ENCODE data around the gene MVB12B.
A peak's percentile ranks its signal among the peaks of the same experiment; 100 is the strongest.

MVB12B gene

DNA sequence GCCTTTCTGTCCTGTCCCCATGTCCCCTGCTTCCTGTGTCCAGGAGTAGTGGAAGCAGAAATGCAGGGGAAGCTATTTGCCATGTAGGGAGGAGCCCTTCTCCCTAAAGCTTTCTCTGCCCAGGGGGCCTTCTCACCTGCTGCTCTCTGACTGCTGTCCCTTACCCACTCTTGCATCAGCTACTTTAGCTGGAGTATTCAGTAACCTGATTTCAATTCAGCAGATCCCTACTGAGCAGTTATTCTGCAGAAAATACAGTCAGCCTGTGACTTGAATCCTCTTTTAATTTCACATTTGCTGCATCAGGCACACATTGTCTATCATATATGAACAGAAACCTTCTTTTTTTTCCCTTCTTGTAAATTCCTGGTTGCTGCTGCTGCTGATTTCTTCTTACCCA is 90.4 kb downstream of the MVB12B start:
- H3K4me1 Mint-ChIP-seq: peaks cover 10% of the 10 kb centered on the region
- no peaks in the 10 kb centered on the region for H3K9me3 Mint-ChIP-seq
- no peak overlapping the region for H3K4me3 Mint-ChIP-seq
- no peak for TF ChIP-seq CTCF (IDR thresholded peaks at IDR 0.05; ENCODE audit: unreplicated experiment in 3 of 3)
- peaks cover 23% of the 10 kb centered on the region for H3K36me3 Mint-ChIP-seq (ENCODE audit: low read depth)
- no peak overlapping the region for H3K27ac Mint-ChIP-seq
- H3K27me3 Mint-ChIP-seq (ENCODE audit: low read depth): peaks cover 7% of the 10 kb centered on the region

DNA sequence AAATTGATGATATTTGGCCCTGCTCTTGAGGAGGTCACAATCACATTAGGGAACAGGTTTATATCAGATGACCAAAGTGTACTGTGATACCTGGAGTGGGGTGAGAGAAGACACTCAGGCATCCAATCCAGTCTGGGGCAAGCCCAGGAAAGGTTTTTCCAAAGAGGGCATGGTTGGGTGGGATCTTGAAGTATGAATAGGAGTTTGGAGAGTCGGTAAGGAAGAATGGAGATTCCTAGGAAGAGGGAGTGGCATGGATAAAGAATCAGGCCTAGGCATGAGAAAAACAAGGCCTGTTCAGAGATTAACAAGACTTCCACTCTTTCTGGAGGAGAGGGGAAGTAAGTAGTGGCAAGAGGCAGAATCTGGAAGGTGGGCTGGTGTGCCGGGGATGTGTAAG is 91.1 kb downstream of the MVB12B start:
- H3K27me3 Mint-ChIP-seq (ENCODE audit: low read depth): peaks cover 7% of the 10 kb centered on the region
- peaks cover 27% of the 10 kb centered on the region for H3K36me3 Mint-ChIP-seq (ENCODE audit: low read depth)
- TF ChIP-seq CTCF (IDR thresholded peaks at IDR 0.05; ENCODE audit: unreplicated experiment in 3 of 3): no peak
- no peak overlapping the region for H3K4me3 Mint-ChIP-seq
- H3K9me3 Mint-ChIP-seq: no peaks in the 10 kb centered on the region
- H3K4me1 Mint-ChIP-seq: peaks cover 10% of the 10 kb centered on the region
- no peak overlapping the region for H3K27ac Mint-ChIP-seq

DNA sequence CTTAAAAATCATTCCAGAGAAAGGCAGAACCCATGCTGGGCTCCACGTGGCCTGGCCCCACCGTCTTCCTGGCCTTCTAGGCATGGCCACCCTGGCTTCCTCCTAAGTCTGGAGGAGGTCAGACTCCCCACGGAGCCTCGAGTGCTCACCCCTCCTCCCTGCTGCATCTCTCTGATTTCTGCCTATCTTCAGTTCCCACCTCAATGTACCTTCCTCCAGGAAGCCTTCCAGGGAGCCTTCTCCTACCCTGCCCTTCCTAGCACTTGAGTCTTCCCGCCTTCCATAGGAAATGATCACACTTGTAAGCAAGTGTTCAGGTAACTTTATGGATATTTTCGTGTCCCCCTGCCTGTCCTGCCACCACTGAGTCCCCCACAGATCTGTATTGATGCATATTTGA is 92.0 kb downstream of the MVB12B start:
- Mint-ChIP-seq H3K27ac (no peak overlapping the region), H3K36me3 (ENCODE audit: low read depth) (peaks cover 28% of the 10 kb centered on the region), H3K27me3 (ENCODE audit: low read depth) (peaks cover 4% of the 10 kb centered on the region), H3K4me3 (no peak overlapping the region), H3K4me1 (peaks cover 6% of the 10 kb centered on the region), H3K9me3 (no peaks in the 10 kb centered on the region)
- no peak for TF ChIP-seq CTCF (IDR thresholded peaks at IDR 0.05; ENCODE audit: unreplicated experiment in 3 of 3)

DNA sequence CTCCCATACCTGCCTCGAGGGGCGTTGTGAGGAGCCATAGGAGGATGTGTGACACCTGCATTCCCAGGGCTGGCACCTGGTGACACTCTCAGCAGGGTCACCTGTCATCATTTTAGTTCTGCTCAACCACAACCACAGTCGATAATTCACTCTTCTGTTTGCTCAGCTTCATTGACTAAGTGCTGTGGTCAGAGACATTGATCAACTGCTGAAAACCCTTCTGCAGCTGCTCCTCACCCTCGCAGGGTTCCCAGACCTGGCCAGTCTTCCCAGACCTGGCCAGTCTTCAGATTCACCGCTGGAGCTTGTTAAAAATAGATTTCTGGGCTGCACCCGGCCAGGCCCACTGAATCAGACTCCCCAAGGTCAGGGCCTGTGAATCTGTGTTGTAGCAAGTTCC is 92.8 kb downstream of the MVB12B start:
- no peak overlapping the region for H3K27ac Mint-ChIP-seq
- no peak for TF ChIP-seq CTCF (IDR thresholded peaks at IDR 0.05; ENCODE audit: unreplicated experiment in 3 of 3)
- H3K27me3 Mint-ChIP-seq (ENCODE audit: low read depth): peaks cover 4% of the 10 kb centered on the region
- H3K4me3 Mint-ChIP-seq: no peak overlapping the region
- peaks cover 33% of the 10 kb centered on the region for H3K36me3 Mint-ChIP-seq (ENCODE audit: low read depth)
- peaks cover 6% of the 10 kb centered on the region for H3K4me1 Mint-ChIP-seq
- H3K9me3 Mint-ChIP-seq: no peaks in the 10 kb centered on the region

DNA sequence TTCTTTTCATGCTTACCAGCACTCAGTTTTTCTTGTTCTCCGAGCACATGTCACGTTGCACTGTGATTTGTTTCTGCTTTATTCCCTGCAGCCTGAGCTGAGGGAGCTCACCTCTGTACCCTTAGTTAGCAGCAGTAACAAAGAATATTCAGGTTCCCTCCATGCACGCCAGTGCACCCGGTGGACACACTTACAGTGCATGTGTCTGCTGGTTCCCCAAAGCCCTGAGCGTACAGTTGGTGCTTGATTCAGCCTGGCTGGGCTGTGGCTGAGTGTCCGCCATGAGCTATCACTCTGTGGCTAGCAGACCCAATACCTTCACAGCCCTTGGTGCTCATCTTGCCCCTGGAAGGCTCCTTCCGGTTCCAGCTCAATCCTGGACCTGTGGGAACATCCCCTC is 93.5 kb downstream of the MVB12B start:
- H3K4me3 Mint-ChIP-seq: no peak overlapping the region
- H3K27me3 Mint-ChIP-seq (ENCODE audit: low read depth): peaks cover 4% of the 10 kb centered on the region
- H3K4me1 Mint-ChIP-seq: peaks cover 6% of the 10 kb centered on the region
- no peaks in the 10 kb centered on the region for H3K9me3 Mint-ChIP-seq
- no peak overlapping the region for H3K27ac Mint-ChIP-seq
- no peak for TF ChIP-seq CTCF (IDR thresholded peaks at IDR 0.05; ENCODE audit: unreplicated experiment in 3 of 3)
- H3K36me3 Mint-ChIP-seq (ENCODE audit: low read depth): peaks cover 35% of the 10 kb centered on the region

DNA sequence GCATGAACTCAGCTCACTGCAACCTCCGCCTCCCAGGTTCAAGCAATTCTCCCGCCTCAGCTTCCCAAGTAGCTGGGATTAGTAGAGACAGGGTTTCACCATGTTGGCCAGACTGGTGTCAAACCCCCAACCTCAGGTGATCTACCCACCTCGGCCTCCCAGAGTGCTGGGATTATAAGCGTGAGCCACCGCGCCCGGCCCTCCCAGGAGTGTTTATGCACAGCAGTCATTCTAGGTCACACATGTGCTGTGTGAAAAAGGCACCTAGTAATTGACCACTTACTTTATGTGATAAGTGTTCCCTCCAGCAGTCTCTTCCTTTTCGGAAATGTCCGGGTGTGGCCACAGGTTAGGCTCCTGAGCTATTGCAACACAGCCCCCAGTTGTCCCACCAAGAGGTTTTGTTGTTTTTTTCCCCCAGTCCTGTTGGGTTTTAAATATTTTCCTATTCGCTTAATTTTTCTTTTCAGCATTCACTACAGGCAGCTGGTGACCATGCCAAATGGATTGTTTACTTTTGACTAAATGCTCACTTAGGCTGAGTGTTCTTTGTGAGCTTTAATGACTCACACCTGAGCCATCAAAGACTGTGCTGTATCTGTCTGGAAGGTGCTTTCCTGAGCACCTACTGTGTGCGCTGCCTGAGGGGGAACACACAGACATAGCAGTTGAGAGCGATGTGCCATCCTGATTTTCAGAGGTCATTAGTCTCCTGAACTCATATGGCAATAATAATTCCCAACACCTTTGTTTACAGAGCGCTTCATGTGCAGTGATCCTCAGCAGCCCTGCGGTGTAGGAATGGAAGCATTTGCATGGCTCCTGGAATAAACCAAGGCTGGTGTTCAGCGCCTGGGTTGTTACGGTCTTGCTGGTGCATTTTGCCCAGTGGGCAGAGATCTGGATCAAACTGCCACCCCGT is 94.3 kb downstream of the MVB12B start:
- no peak overlapping the region for H3K4me3 Mint-ChIP-seq
- no peak for TF ChIP-seq CTCF (IDR thresholded peaks at IDR 0.05; ENCODE audit: unreplicated experiment in 3 of 3)
- H3K36me3 Mint-ChIP-seq (ENCODE audit: low read depth): peaks cover 31% of the 10 kb centered on the region

More for the DNA sequence above, 94.3 kb downstream of the MVB12B start:
- H3K9me3 Mint-ChIP-seq: no peaks in the 10 kb centered on the region
- H3K27me3 Mint-ChIP-seq (ENCODE audit: low read depth): peaks cover 4% of the 10 kb centered on the region
- H3K27ac Mint-ChIP-seq: peak overlapping the region in 1 of 3 experiments; percentile 31
- peaks cover 6% of the 10 kb centered on the region for H3K4me1 Mint-ChIP-seq

All from nephron (organoid).